ENCODE results near the gene ARID4B. TPM values are rescaled to one million over a fixed set of nuclear protein-coding genes. Genes with fewer than 3 reads are reported as not detected.

The ARID4B gene
- total and polyA plus RNA-seq, 2 of the 13 experiments (the other 11 are each of a cell fraction or from before 2014, with no cell fraction given): 9.7 to 24.6 TPM

DNA sequence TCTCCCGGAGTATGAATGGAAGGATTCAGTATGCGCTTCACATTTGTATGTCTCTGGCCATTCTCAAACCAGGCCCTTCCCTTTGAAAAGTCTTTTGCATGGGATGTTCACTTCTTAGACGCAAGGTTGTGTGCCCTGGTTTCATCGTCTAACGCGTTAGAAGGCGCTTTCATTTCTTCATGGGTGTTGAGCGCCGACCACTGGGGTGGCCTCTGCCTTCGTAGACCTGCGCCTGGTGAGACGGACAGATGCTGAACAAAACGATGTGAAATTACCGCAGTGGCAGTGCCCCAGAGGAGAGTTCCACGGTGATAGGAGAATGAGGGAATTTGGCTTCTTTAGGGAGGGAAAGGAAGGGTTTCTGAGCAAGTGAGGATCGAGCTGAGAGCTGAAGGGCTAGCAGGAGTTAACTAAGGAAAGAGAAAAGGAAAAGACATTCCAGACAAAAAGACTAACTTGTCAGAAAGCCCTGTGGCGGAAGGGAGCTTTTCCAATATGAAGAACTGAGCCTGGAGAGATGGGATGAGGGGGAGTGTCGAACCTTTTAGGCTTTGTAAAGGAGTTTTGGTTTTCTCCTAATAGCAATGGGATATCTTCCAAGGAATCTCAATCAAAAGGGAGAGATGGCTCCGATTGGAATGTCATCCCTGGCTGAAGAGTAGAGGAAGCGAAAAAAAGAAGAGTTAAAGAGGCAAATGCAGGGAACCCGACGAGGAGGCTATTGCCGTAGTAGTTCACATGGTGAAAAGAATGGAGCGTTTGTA lies 1.3 kb upstream of the ARID4B start (continued):
- TF ChIP-seq, protein P1, sequence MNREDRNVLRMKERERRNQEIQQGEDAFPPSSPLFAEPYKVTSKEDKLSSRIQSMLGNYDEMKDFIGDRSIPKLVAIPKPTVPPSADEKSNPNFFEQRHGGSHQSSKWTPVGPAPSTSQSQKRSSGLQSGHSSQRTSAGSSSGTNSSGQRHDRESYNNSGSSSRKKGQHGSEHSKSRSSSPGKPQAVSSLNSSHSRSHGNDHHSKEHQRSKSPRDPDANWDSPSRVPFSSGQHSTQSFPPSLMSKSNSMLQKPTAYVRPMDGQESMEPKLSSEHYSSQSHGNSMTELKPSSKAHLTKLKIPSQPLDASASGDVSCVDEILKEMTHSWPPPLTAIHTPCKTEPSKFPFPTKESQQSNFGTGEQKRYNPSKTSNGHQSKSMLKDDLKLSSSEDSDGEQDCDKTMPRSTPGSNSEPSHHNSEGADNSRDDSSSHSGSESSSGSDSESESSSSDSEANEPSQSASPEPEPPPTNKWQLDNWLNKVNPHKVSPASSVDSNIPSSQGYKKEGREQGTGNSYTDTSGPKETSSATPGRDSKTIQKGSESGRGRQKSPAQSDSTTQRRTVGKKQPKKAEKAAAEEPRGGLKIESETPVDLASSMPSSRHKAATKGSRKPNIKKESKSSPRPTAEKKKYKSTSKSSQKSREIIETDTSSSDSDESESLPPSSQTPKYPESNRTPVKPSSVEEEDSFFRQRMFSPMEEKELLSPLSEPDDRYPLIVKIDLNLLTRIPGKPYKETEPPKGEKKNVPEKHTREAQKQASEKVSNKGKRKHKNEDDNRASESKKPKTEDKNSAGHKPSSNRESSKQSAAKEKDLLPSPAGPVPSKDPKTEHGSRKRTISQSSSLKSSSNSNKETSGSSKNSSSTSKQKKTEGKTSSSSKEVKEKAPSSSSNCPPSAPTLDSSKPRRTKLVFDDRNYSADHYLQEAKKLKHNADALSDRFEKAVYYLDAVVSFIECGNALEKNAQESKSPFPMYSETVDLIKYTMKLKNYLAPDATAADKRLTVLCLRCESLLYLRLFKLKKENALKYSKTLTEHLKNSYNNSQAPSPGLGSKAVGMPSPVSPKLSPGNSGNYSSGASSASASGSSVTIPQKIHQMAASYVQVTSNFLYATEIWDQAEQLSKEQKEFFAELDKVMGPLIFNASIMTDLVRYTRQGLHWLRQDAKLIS (CRISPR knock-in tag; IDR thresholded peaks at IDR 0.05): 0 out of 2 replicates have a peak, but pooled peaks have one; percentile 29
- no peak for TF ChIP-seq CCDC6 (CRISPR knock-in tag; IDR thresholded peaks at IDR 0.05)
- TF ChIP-seq, protein P2, sequence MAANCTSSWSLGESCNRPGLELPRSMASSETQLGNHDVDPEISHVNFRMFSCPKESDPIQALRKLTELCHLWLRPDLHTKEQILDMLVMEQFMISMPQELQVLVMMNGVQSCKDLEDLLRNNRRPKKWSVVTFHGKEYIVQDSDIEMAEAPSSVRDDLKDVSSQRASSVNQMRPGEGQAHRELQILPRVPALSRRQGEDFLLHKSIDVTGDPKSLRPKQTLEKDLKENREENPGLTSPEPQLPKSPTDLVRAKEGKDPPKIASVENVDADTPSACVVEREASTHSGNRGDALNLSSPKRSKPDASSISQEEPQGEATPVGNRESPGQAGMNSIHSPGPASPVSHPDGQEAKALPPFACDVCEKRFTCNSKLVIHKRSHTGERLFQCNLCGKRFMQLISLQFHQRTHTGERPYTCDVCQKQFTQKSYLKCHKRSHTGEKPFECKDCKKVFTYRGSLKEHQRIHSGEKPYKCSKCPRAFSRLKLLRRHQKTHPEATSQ (CRISPR knock-in tag; IDR thresholded peaks at IDR 0.05; ENCODE audit: borderline replicate concordance): peak; percentile 11; the same call in 1 of the 2 replicates
- TF ChIP-seq ZSCAN31 (CRISPR knock-in tag; IDR thresholded peaks at IDR 0.05; ENCODE audit: low read depth): peak; percentile 42; the same call in 1 of the 2 replicates
- TF ChIP-seq ATAD3A (CRISPR knock-in tag; IDR thresholded peaks at IDR 0.05): no peak
- TF ChIP-seq SP1 (IDR thresholded peaks at IDR 0.05): no peak
- TF ChIP-seq SP1 (CRISPR knock-in tag; IDR thresholded peaks at IDR 0.05): 0 out of 2 replicates have a peak, but pooled peaks have one; percentile 0
- TF ChIP-seq, protein P3, sequence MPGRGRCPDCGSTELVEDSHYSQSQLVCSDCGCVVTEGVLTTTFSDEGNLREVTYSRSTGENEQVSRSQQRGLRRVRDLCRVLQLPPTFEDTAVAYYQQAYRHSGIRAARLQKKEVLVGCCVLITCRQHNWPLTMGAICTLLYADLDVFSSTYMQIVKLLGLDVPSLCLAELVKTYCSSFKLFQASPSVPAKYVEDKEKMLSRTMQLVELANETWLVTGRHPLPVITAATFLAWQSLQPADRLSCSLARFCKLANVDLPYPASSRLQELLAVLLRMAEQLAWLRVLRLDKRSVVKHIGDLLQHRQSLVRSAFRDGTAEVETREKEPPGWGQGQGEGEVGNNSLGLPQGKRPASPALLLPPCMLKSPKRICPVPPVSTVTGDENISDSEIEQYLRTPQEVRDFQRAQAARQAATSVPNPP (CRISPR knock-in tag; IDR thresholded peaks at IDR 0.05): no peak
- no peak for TF ChIP-seq IKZF4 (CRISPR knock-in tag; IDR thresholded peaks at IDR 0.05; ENCODE audit: borderline replicate concordance, low read depth, not compliant biosample characterization)
- TF ChIP-seq TBL1XR1 (IDR thresholded peaks at IDR 0.05; ENCODE audit: borderline replicate concordance, low read length, partially characterized antibody): peak; percentile 3
- TF ChIP-seq PLRG1 (conservative IDR thresholded peaks at IDR 0.05): no peak
- TF ChIP-seq ZIK1 (CRISPR knock-in tag; IDR thresholded peaks at IDR 0.05; ENCODE audit: borderline replicate concordance, low read depth): no peak
- no peak for TF ChIP-seq ZNF776 (CRISPR knock-in tag; IDR thresholded peaks at IDR 0.05)
- TF ChIP-seq, protein P4, sequence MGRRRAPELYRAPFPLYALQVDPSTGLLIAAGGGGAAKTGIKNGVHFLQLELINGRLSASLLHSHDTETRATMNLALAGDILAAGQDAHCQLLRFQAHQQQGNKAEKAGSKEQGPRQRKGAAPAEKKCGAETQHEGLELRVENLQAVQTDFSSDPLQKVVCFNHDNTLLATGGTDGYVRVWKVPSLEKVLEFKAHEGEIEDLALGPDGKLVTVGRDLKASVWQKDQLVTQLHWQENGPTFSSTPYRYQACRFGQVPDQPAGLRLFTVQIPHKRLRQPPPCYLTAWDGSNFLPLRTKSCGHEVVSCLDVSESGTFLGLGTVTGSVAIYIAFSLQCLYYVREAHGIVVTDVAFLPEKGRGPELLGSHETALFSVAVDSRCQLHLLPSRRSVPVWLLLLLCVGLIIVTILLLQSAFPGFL (CRISPR knock-in tag; IDR thresholded peaks at IDR 0.05): no peak; the same call in 1 of the 2 replicates
- TF ChIP-seq, protein P5, sequence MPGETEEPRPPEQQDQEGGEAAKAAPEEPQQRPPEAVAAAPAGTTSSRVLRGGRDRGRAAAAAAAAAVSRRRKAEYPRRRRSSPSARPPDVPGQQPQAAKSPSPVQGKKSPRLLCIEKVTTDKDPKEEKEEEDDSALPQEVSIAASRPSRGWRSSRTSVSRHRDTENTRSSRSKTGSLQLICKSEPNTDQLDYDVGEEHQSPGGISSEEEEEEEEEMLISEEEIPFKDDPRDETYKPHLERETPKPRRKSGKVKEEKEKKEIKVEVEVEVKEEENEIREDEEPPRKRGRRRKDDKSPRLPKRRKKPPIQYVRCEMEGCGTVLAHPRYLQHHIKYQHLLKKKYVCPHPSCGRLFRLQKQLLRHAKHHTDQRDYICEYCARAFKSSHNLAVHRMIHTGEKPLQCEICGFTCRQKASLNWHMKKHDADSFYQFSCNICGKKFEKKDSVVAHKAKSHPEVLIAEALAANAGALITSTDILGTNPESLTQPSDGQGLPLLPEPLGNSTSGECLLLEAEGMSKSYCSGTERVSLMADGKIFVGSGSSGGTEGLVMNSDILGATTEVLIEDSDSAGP (CRISPR knock-in tag; IDR thresholded peaks at IDR 0.05; ENCODE audit: borderline replicate concordance): no peak
- TF ChIP-seq ZNF775 (CRISPR knock-in tag; IDR thresholded peaks at IDR 0.05; ENCODE audit: borderline replicate concordance): no peak
- TF ChIP-seq BCL6 (CRISPR knock-in tag; IDR thresholded peaks at IDR 0.05): no peak
- TF ChIP-seq ZSCAN12 (CRISPR knock-in tag; IDR thresholded peaks at IDR 0.05): no peak
- no peak for TF ChIP-seq HNRNPL (IDR thresholded peaks at IDR 0.05; ENCODE audit: low read depth, low read length)
- TF ChIP-seq ZFP36 (IDR thresholded peaks at IDR 0.05; ENCODE audit: borderline replicate concordance, low read depth, low read length, partially characterized antibody): no peak

Data from HepG2 (cell line).